Measurements from ENCODE around the gene NIPA2.

The NIPA2 gene

GRCh38 chr15:22868928-22869327 is 30.5 kb downstream of the NIPA2 start:
- DNase-seq (ENCODE audit: insufficient read length, low spot score) (no peak), FAIRE-seq (no peak)
- no peak for TF ChIP-seq CTCF (IDR thresholded peaks at IDR 0.05; ENCODE audit: insufficient read depth, missing control alignments)

- DNase-seq (ENCODE audit: insufficient read length, low spot score) (no peak), FAIRE-seq (no peak)
- TF ChIP-seq CTCF (IDR thresholded peaks at IDR 0.05; ENCODE audit: insufficient read depth, missing control alignments), result no peak
Measured at GRCh38 chr15:22869856-22870255, 31.4 kb downstream of the NIPA2 start.

GRCh38 chr15:22870865-22871264 is 32.4 kb downstream of the NIPA2 start:
- TF ChIP-seq CTCF (IDR thresholded peaks at IDR 0.05; ENCODE audit: insufficient read depth, missing control alignments), result no peak
- FAIRE-seq, result no peak
- DNase-seq (ENCODE audit: insufficient read length, low spot score), result no peak

- TF ChIP-seq CTCF (IDR thresholded peaks at IDR 0.05; ENCODE audit: insufficient read depth, missing control alignments), result no peak
- FAIRE-seq (no peak), DNase-seq (ENCODE audit: insufficient read length, low spot score) (no peak)
Measured at GRCh38 chr15:22871481-22872086, 33.1 kb downstream of the NIPA2 start.

- DNase-seq (ENCODE audit: insufficient read length, low spot score), result no peak
- no peak for FAIRE-seq
- no peak for TF ChIP-seq CTCF (IDR thresholded peaks at IDR 0.05; ENCODE audit: insufficient read depth, missing control alignments)
Measured at GRCh38 chr15:22872936-22873701, 34.7 kb downstream of the NIPA2 start.

- DNase-seq (ENCODE audit: insufficient read length, low spot score) (no peak), FAIRE-seq (no peak)
- TF ChIP-seq CTCF (IDR thresholded peaks at IDR 0.05; ENCODE audit: insufficient read depth, missing control alignments), result no peak
Measured at GRCh38 chr15:22873841-22874240, 35.4 kb downstream of the NIPA2 start.

GRCh38 chr15:22874256-22874655 is 35.8 kb downstream of the NIPA2 start:
- no peak for DNase-seq (ENCODE audit: insufficient read length, low spot score)
- FAIRE-seq, result no peak
- no peak for TF ChIP-seq CTCF (IDR thresholded peaks at IDR 0.05; ENCODE audit: insufficient read depth, missing control alignments)

Measured in D721Med (cell line).